CD4-positive, CD25-positive, alpha-beta regulatory T cell (primary cell): Measurements from ENCODE around the gene NKX2-2. TPM values are rescaled to one million over a fixed set of nuclear protein-coding genes. Genes with fewer than 3 reads are reported as not detected.

ENCODE experiments used
- ATAC-seq, 2 donors: fragments of 150-1000 bp; cut with Tn5 transposase; one replicate each; pipeline ENCODE4 v1.10.0; 2021; ENCODE audit warnings: low read depth in 2 of 2, moderate number of reproducible peaks in 2 of 2, moderate library complexity in 1 of 2
- DNase-seq, 3 donors: peaks; one replicate each; pipeline versions ENCODE4 v3.0.0 to v3.0.0-alpha.2; 2012 to 2022; ENCODE audit warnings: mixed read lengths in 1 of 3
- H3K27ac ChIP-seq: one replicate; pipeline ENCODE4 v1.7.0; 2013; ENCODE audit warnings: mild to moderate bottlenecking, low read length; ENCODE audit not compliant: insufficient read depth, poor library complexity, severe bottlenecking
- H3K27me3 ChIP-seq: one replicate; pipeline ENCODE4 v1.7.0; 2013; ENCODE audit warnings: low read length; ENCODE audit not compliant: control insufficient read depth, insufficient read depth
- H3K36me3 ChIP-seq: one replicate; pipeline ENCODE4 v1.7.0; 2013; ENCODE audit warnings: mild to moderate bottlenecking, low read length, moderate library complexity; ENCODE audit not compliant: control insufficient read depth, insufficient read depth
- H3K4me1 ChIP-seq: 2 replicates; pipeline ENCODE4 v1.7.0; 2013; ENCODE audit warnings: mild to moderate bottlenecking, low read length; ENCODE audit not compliant: insufficient read depth, control insufficient read depth, poor library complexity, severe bottlenecking
- H3K4me3 ChIP-seq: one replicate; pipeline ENCODE4 v1.7.0; 2013; ENCODE audit warnings: low read depth, mild to moderate bottlenecking, low read length, moderate library complexity
- H3K9me3 ChIP-seq, 2 experiments: 1 replicate in 1 of 2; 2 replicates in 1 of 2; pipeline ENCODE4 v1.7.0; 2013; ENCODE audit warnings: low read length in 2 of 2, mild to moderate bottlenecking in 1 of 2, moderate library complexity in 1 of 2; ENCODE audit not compliant: control insufficient read depth in 2 of 2
- H3K27ac Mint-ChIP-seq, 3 donors: one replicate each; pipeline ENCODE4 v1.8.0; 2020 to 2022; ENCODE audit warnings: mild to moderate bottlenecking in 3 of 3, mixed read lengths in 3 of 3, moderate library complexity in 2 of 3
- H3K27me3 Mint-ChIP-seq: one replicate; pipeline ENCODE4 v1.8.0; 2022; ENCODE audit warnings: mild to moderate bottlenecking, mixed read lengths
- H3K36me3 Mint-ChIP-seq: one replicate; pipeline ENCODE4 v1.8.0; 2020; ENCODE audit warnings: mixed read lengths
- H3K4me1 Mint-ChIP-seq, 4 donors: one replicate each; pipeline ENCODE4 v1.8.0; 2020 to 2022; ENCODE audit warnings: mixed read lengths in 4 of 4, mild to moderate bottlenecking in 1 of 4
- H3K4me3 Mint-ChIP-seq, 4 donors: one replicate each; pipeline ENCODE4 v1.8.0; 2020 to 2022; ENCODE audit warnings: mild to moderate bottlenecking in 4 of 4, mixed read lengths in 4 of 4, moderate library complexity in 3 of 4
- H3K9me3 Mint-ChIP-seq, 7 donors: one replicate each; pipeline ENCODE4 v1.8.0; 2020 to 2022; ENCODE audit warnings: mixed read lengths in 7 of 7, mild to moderate bottlenecking in 3 of 7, moderate library complexity in 2 of 7
- polyA plus RNA-seq, 4 donors: library from polyadenylated mRNA; unstranded; fragments of 300-500 nt; fragmentation: Illumina TruSeq; gene quantifications; one replicate each; pipeline ENCODE4 v1.2.3, GENCODE V29; 2021
- total RNA-seq: library from RNA; stranded (reverse); gene quantifications from one replicate; pipeline ENCODE4 v1.2.3, GENCODE V29; 2022

The NKX2-2 gene
- total and polyA plus RNA-seq, 5 donors from 2014 or later: not detected

GRCh38 chr20:21505161-21505809 is 8.6 kb downstream of the NKX2-2 start:
- H3K9me3 Mint-ChIP-seq: peaks cover 0 to 6% (median 0%) of the 10 kb centered on the region in 7 donors
- peaks cover 27% of the 10 kb centered on the region for H3K27me3 ChIP-seq
- no peaks in the 10 kb centered on the region for H3K9me3 ChIP-seq
- no peak overlapping the region for H3K27ac Mint-ChIP-seq
- no peaks in the 10 kb centered on the region for H3K36me3 Mint-ChIP-seq
- peak overlapping the region; percentile 66 to 83 (median 75) for H3K4me3 Mint-ChIP-seq
- H3K27ac ChIP-seq: no peak overlapping the region
- H3K4me3 ChIP-seq: no peak overlapping the region
- peak; percentile 62 to 79 (median 69) for DNase-seq
- H3K4me1 ChIP-seq: peaks cover 23% of the 10 kb centered on the region
- peak; percentile 60 to 64 for ATAC-seq
- H3K36me3 ChIP-seq: no peaks in the 10 kb centered on the region
- H3K4me1 Mint-ChIP-seq: peaks cover 0 to 38% (median 23%) of the 10 kb centered on the region in 4 donors
- H3K27me3 Mint-ChIP-seq: peaks cover 62% of the 10 kb centered on the region

DNA sequence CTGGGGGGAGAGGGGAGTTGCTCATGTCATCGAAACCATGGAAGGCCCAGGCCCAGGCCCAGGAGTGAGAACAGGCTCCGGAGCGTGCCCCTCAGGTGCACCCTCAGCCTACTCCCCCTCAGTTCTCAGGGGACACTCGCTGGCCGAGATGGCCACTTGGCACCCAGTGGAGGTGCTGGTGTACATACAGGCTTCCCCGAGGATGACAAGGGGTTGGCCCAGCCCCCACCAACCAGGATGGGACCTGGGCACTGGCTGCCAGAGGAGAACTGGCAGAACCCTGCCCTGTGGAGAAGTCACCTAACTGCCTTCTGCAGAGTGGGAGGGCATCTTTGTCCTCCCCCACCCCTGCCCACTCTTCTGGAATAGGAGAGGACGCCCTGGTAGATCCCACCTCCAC is 9.5 kb downstream of the NKX2-2 start:
- no peak for DNase-seq
- H3K27me3 ChIP-seq: peaks cover 21% of the 10 kb centered on the region
- no peak overlapping the region for H3K4me3 Mint-ChIP-seq
- no peak for ATAC-seq
- H3K9me3 Mint-ChIP-seq: peaks cover 0 to 6% (median 0%) of the 10 kb centered on the region in 7 donors
- H3K27ac ChIP-seq: no peak overlapping the region
- H3K4me3 ChIP-seq: no peak overlapping the region
- H3K36me3 Mint-ChIP-seq: no peaks in the 10 kb centered on the region
- H3K27ac Mint-ChIP-seq: peak overlapping the region in 1 of 3 donors; percentile 29
- H3K27me3 Mint-ChIP-seq: peaks cover 56% of the 10 kb centered on the region
- H3K36me3 ChIP-seq: no peaks in the 10 kb centered on the region
- peaks cover 16% of the 10 kb centered on the region for H3K4me1 ChIP-seq
- H3K9me3 ChIP-seq: no peaks in the 10 kb centered on the region
- peaks cover 0 to 28% (median 17%) of the 10 kb centered on the region in 4 donors for H3K4me1 Mint-ChIP-seq

- H3K27ac Mint-ChIP-seq: no peak overlapping the region
- H3K9me3 ChIP-seq: no peaks in the 10 kb centered on the region
- ATAC-seq (no peak), DNase-seq (no peak)
- H3K4me1 ChIP-seq: peaks cover 16% of the 10 kb centered on the region
- H3K27ac ChIP-seq: no peak overlapping the region
- H3K36me3 ChIP-seq: no peaks in the 10 kb centered on the region
- H3K4me3 ChIP-seq: no peak overlapping the region
- peaks cover 0 to 23% (median 14%) of the 10 kb centered on the region in 4 donors for H3K4me1 Mint-ChIP-seq
- peaks cover 54% of the 10 kb centered on the region for H3K27me3 Mint-ChIP-seq
- peaks cover 0 to 6% (median 0%) of the 10 kb centered on the region in 7 donors for H3K9me3 Mint-ChIP-seq
- H3K36me3 Mint-ChIP-seq: no peaks in the 10 kb centered on the region
- peaks cover 19% of the 10 kb centered on the region for H3K27me3 ChIP-seq
- H3K4me3 Mint-ChIP-seq: no peak overlapping the region
Observed at GRCh38 chr20:21503345-21503744, 10.5 kb downstream of the NKX2-2 start.

GRCh38 chr20:21501184-21501583 is 12.7 kb downstream of the NKX2-2 start:
- Mint-ChIP-seq H3K27ac (no peak overlapping the region), H3K9me3 (peaks cover 0 to 3% (median 0%) of the 10 kb centered on the region in 7 donors), H3K36me3 (no peaks in the 10 kb centered on the region), H3K27me3 (peaks cover 38% of the 10 kb centered on the region), H3K4me1 (peaks cover 0 to 8% (median 3%) of the 10 kb centered on the region in 4 donors), H3K4me3 (no peak overlapping the region)
- Histone ChIP-seq H3K36me3 (no peaks in the 10 kb centered on the region), H3K27me3 (peaks cover 7% of the 10 kb centered on the region), H3K9me3 (no peaks in the 10 kb centered on the region), H3K4me3 (no peak overlapping the region), H3K27ac (no peak overlapping the region), H3K4me1 (peaks cover 10% of the 10 kb centered on the region)
- ATAC-seq (no peak), DNase-seq (no peak)

GRCh38 chr20:21500599-21500998 is 13.3 kb downstream of the NKX2-2 start:
- Histone ChIP-seq H3K9me3 (no peaks in the 10 kb centered on the region), H3K27ac (no peak overlapping the region), H3K4me1 (peaks cover 4% of the 10 kb centered on the region), H3K4me3 (no peak overlapping the region), H3K36me3 (no peaks in the 10 kb centered on the region), H3K27me3 (peaks cover 7% of the 10 kb centered on the region)
- Mint-ChIP-seq H3K27ac (no peak overlapping the region), H3K9me3 (peaks cover 0 to 3% (median 0%) of the 10 kb centered on the region in 7 donors), H3K36me3 (no peaks in the 10 kb centered on the region), H3K4me3 (no peak overlapping the region), H3K4me1 (peaks cover 0 to 8% (median 3%) of the 10 kb centered on the region in 4 donors), H3K27me3 (peaks cover 40% of the 10 kb centered on the region)
- no peak for ATAC-seq
- DNase-seq: no peak

GRCh38 chr20:21499641-21500040 is 14.2 kb downstream of the NKX2-2 start:
- H3K9me3 ChIP-seq: no peaks in the 10 kb centered on the region
- Mint-ChIP-seq H3K9me3 (peaks cover 0 to under 1% (median 0%) of the 10 kb centered on the region in 7 donors), H3K27ac (no peak overlapping the region), H3K4me3 (no peak overlapping the region), H3K27me3 (peaks cover 36% of the 10 kb centered on the region), H3K4me1 (peaks cover 0 to under 1% (median 0%) of the 10 kb centered on the region in 4 donors), H3K36me3 (no peaks in the 10 kb centered on the region)
- H3K36me3 ChIP-seq: no peaks in the 10 kb centered on the region
- DNase-seq (no peak), ATAC-seq (no peak)
- no peak overlapping the region for H3K27ac ChIP-seq
- no peak overlapping the region for H3K4me3 ChIP-seq
- no peaks in the 10 kb centered on the region for H3K4me1 ChIP-seq
- H3K27me3 ChIP-seq: peaks cover 8% of the 10 kb centered on the region

- Histone ChIP-seq H3K36me3 (no peaks in the 10 kb centered on the region), H3K9me3 (no peaks in the 10 kb centered on the region), H3K27ac (no peak overlapping the region), H3K4me3 (no peak overlapping the region), H3K4me1 (no peaks in the 10 kb centered on the region), H3K27me3 (peaks cover 13% of the 10 kb centered on the region)
- no peak overlapping the region for H3K27ac Mint-ChIP-seq
- no peaks in the 10 kb centered on the region for H3K36me3 Mint-ChIP-seq
- no peaks in the 10 kb centered on the region for H3K9me3 Mint-ChIP-seq
- H3K4me1 Mint-ChIP-seq: no peaks in the 10 kb centered on the region
- H3K27me3 Mint-ChIP-seq: peaks cover 33% of the 10 kb centered on the region
- ATAC-seq (no peak), DNase-seq (no peak)
- no peak overlapping the region for H3K4me3 Mint-ChIP-seq
Observed at GRCh38 chr20:21498635-21499034, 15.2 kb downstream of the NKX2-2 start.

DNA sequence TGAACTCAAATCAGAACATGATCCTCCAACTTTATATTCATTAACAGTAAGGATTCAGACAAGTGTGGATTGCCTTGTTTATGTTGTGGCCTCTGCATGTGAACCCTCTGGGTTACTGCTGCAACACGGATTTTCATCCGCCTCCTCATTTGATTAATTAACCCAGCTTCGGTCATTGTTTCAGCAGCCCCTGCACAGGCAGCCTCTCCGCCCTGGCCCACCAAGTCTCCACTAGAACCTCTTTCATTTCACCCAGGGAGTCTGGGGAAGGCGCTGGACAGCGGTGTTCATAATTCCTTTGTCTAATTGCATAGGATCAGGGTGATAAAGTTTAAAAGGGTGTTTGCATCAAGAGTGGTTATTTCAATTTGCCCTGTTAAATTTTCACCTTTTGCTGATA is 15.7 kb downstream of the NKX2-2 start:
- no peak for ATAC-seq
- no peak overlapping the region for H3K4me3 Mint-ChIP-seq
- H3K27me3 Mint-ChIP-seq: peaks cover 29% of the 10 kb centered on the region

More for the DNA sequence above, 15.7 kb downstream of the NKX2-2 start:
- Histone ChIP-seq H3K27ac (no peak overlapping the region), H3K27me3 (peaks cover 15% of the 10 kb centered on the region), H3K4me3 (no peak overlapping the region), H3K4me1 (no peaks in the 10 kb centered on the region), H3K36me3 (no peaks in the 10 kb centered on the region), H3K9me3 (no peaks in the 10 kb centered on the region)
- H3K36me3 Mint-ChIP-seq: no peaks in the 10 kb centered on the region
- H3K27ac Mint-ChIP-seq: no peak overlapping the region
- DNase-seq: no peak
- no peaks in the 10 kb centered on the region for H3K9me3 Mint-ChIP-seq
- H3K4me1 Mint-ChIP-seq: no peaks in the 10 kb centered on the region
